ENCODE measurements around the gene SLC9A9.

SLC9A9 gene

DNA sequence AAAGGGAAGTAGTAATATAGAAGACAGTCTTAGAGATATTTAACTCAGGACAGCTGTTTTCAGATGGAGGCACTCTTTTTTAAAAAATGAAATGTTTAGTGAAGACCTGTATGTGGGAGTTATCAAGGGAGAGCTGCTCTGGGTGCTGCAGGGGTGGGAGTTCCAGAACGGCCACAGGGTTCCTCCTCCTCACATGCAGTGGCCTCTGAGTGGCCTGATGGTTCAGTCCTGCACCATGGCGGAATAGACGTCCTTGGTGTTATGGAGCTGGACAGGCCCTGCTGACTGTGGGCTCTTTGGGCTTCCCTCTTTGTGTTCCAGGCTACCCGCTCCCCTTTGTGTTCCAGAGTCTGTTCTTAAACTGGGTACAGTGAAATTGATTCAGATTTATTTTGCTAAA is 602.6 kb downstream of the SLC9A9 start:
- Histone ChIP-seq H3K36me3 (ENCODE audit: control insufficient read depth in 1 of 2, insufficient read depth in 2 of 2, low read length in 2 of 2) (no peaks in the 10 kb centered on the region), H3K9me3 (ENCODE audit: control insufficient read depth in 1 of 2, low read length in 2 of 2) (no peaks in the 10 kb centered on the region), H3K27ac (ENCODE audit: low read length) (no peak overlapping the region), H3K27me3 (ENCODE audit: low read depth, low read length) (no peaks in the 10 kb centered on the region), H3K4me1 (ENCODE audit: control insufficient read depth in 1 of 2, insufficient read depth in 2 of 2, low read length in 2 of 2) (no peaks in the 10 kb centered on the region), H3K4me3 (ENCODE audit: low read depth in 1 of 2, low read length in 2 of 2) (no peak overlapping the region)

- Histone ChIP-seq H3K4me1 (ENCODE audit: control insufficient read depth in 1 of 2, insufficient read depth in 2 of 2, low read length in 2 of 2) (no peaks in the 10 kb centered on the region), H3K4me3 (ENCODE audit: low read depth in 1 of 2, low read length in 2 of 2) (no peak overlapping the region), H3K27me3 (ENCODE audit: low read depth, low read length) (no peaks in the 10 kb centered on the region), H3K36me3 (ENCODE audit: control insufficient read depth in 1 of 2, insufficient read depth in 2 of 2, low read length in 2 of 2) (no peaks in the 10 kb centered on the region), H3K9me3 (ENCODE audit: control insufficient read depth in 1 of 2, low read length in 2 of 2) (no peaks in the 10 kb centered on the region), H3K27ac (ENCODE audit: low read length) (no peak overlapping the region)
These were observed 603.7 kb downstream of the SLC9A9 start for GRCh38 chr3:143244516-143245063.

GRCh38 chr3:143243686-143244085 is 604.6 kb downstream of the SLC9A9 start:
- no peak overlapping the region for H3K27ac ChIP-seq (ENCODE audit: low read length)
- no peak overlapping the region for H3K4me3 ChIP-seq (ENCODE audit: low read depth in 1 of 2, low read length in 2 of 2)
- H3K4me1 ChIP-seq (ENCODE audit: control insufficient read depth in 1 of 2, insufficient read depth in 2 of 2, low read length in 2 of 2): no peaks in the 10 kb centered on the region
- no peaks in the 10 kb centered on the region for H3K27me3 ChIP-seq (ENCODE audit: low read depth, low read length)
- H3K36me3 ChIP-seq (ENCODE audit: control insufficient read depth in 1 of 2, insufficient read depth in 2 of 2, low read length in 2 of 2): no peaks in the 10 kb centered on the region
- no peaks in the 10 kb centered on the region for H3K9me3 ChIP-seq (ENCODE audit: control insufficient read depth in 1 of 2, low read length in 2 of 2)

DNA sequence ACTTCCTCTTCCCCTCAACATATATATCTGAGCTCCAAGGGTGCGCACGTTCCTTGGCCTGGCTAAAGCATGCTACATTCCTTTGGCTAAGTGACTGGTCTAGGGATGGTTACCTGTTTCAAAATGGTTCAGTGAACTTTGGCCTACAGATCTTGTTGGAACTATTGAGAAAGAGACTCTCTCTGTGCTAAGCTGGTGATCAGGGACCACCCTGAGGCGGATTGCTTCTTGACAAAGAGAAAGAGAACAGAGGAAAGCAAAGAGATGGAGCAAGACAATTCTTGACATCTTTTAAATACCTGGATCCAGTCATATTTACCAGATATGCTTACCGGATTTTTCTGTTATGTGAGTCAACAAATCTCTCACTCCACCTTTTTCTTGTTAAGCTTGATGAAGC is 605.6 kb downstream of the SLC9A9 start:
- Histone ChIP-seq H3K27ac (ENCODE audit: low read length) (no peak overlapping the region), H3K36me3 (ENCODE audit: control insufficient read depth in 1 of 2, insufficient read depth in 2 of 2, low read length in 2 of 2) (no peaks in the 10 kb centered on the region), H3K9me3 (ENCODE audit: control insufficient read depth in 1 of 2, low read length in 2 of 2) (no peaks in the 10 kb centered on the region), H3K4me1 (ENCODE audit: control insufficient read depth in 1 of 2, insufficient read depth in 2 of 2, low read length in 2 of 2) (no peaks in the 10 kb centered on the region), H3K4me3 (ENCODE audit: low read depth in 1 of 2, low read length in 2 of 2) (no peak overlapping the region), H3K27me3 (ENCODE audit: low read depth, low read length) (no peaks in the 10 kb centered on the region)

GRCh38 chr3:143242101-143242500 is 606.2 kb downstream of the SLC9A9 start:
- Histone ChIP-seq H3K27ac (ENCODE audit: low read length) (no peak overlapping the region), H3K4me1 (ENCODE audit: control insufficient read depth in 1 of 2, insufficient read depth in 2 of 2, low read length in 2 of 2) (no peaks in the 10 kb centered on the region)

DNA sequence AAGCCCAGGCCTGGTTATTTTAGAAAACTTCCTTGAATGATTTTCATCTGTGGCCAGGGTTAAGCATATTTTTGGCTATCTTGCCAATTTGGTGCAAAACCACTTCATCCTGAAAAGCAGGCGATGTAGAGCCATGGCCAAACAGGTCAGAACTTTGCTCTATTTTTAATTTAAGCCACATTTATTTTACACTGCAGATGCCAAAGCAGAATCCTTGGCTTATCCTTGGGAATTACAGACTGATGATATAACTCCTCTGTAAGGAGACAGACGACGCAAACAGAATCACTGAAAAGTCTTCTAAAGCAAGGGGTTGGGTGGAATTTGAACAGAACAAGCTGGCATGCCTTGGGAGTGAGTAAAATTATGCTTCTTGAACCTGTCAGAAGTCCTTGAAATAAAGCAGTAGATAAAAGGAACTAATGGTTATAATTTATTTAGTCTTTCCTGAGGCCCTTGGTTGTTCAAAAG is 606.8 kb downstream of the SLC9A9 start:
- Histone ChIP-seq H3K27me3 (ENCODE audit: low read depth, low read length) (no peaks in the 10 kb centered on the region), H3K4me3 (ENCODE audit: low read depth in 1 of 2, low read length in 2 of 2) (no peak overlapping the region), H3K36me3 (ENCODE audit: control insufficient read depth in 1 of 2, insufficient read depth in 2 of 2, low read length in 2 of 2) (no peaks in the 10 kb centered on the region), H3K27ac (ENCODE audit: low read length) (no peak overlapping the region), H3K4me1 (ENCODE audit: control insufficient read depth in 1 of 2, insufficient read depth in 2 of 2, low read length in 2 of 2) (no peaks in the 10 kb centered on the region), H3K9me3 (ENCODE audit: control insufficient read depth in 1 of 2, low read length in 2 of 2) (no peaks in the 10 kb centered on the region)

More at GRCh38 chr3:143242101-143242500, 606.2 kb downstream of the SLC9A9 start:
- Histone ChIP-seq H3K36me3 (ENCODE audit: control insufficient read depth in 1 of 2, insufficient read depth in 2 of 2, low read length in 2 of 2) (no peaks in the 10 kb centered on the region), H3K9me3 (ENCODE audit: control insufficient read depth in 1 of 2, low read length in 2 of 2) (no peaks in the 10 kb centered on the region), H3K4me3 (ENCODE audit: low read depth in 1 of 2, low read length in 2 of 2) (no peak overlapping the region), H3K27me3 (ENCODE audit: low read depth, low read length) (no peaks in the 10 kb centered on the region)

- Histone ChIP-seq H3K4me3 (ENCODE audit: low read depth in 1 of 2, low read length in 2 of 2) (no peak overlapping the region), H3K4me1 (ENCODE audit: control insufficient read depth in 1 of 2, insufficient read depth in 2 of 2, low read length in 2 of 2) (no peaks in the 10 kb centered on the region), H3K9me3 (ENCODE audit: control insufficient read depth in 1 of 2, low read length in 2 of 2) (no peaks in the 10 kb centered on the region), H3K27ac (ENCODE audit: low read length) (no peak overlapping the region), H3K27me3 (ENCODE audit: low read depth, low read length) (no peaks in the 10 kb centered on the region), H3K36me3 (ENCODE audit: control insufficient read depth in 1 of 2, insufficient read depth in 2 of 2, low read length in 2 of 2) (no peaks in the 10 kb centered on the region)
These were observed 607.4 kb downstream of the SLC9A9 start for GRCh38 chr3:143240886-143241285.

DNA sequence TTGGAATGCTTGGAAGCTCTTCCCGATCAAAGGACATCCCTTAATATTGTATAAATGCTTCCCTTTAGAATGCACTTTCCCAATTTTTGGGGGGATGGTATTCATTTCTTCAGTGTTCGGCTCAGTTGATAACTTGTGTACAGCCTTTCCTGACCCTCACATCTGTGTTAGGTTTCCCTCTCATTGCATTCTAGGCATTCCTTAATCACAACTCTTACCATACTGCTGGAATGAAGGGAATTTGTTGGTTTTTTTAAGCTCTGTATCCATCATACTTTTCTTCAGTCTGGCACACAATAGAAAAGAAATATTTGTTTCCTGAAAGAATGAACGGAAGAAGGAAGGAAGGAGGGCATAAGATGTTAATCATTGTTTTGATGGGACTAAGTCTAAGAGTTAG is 609.2 kb downstream of the SLC9A9 start:
- H3K27me3 ChIP-seq (ENCODE audit: low read depth, low read length): no peaks in the 10 kb centered on the region
- H3K27ac ChIP-seq (ENCODE audit: low read length): no peak overlapping the region
- no peaks in the 10 kb centered on the region for H3K4me1 ChIP-seq (ENCODE audit: control insufficient read depth in 1 of 2, insufficient read depth in 2 of 2, low read length in 2 of 2)
- H3K36me3 ChIP-seq (ENCODE audit: control insufficient read depth in 1 of 2, insufficient read depth in 2 of 2, low read length in 2 of 2): no peaks in the 10 kb centered on the region
- H3K4me3 ChIP-seq (ENCODE audit: low read depth in 1 of 2, low read length in 2 of 2): no peak overlapping the region
- no peaks in the 10 kb centered on the region for H3K9me3 ChIP-seq (ENCODE audit: control insufficient read depth in 1 of 2, low read length in 2 of 2)

DNA sequence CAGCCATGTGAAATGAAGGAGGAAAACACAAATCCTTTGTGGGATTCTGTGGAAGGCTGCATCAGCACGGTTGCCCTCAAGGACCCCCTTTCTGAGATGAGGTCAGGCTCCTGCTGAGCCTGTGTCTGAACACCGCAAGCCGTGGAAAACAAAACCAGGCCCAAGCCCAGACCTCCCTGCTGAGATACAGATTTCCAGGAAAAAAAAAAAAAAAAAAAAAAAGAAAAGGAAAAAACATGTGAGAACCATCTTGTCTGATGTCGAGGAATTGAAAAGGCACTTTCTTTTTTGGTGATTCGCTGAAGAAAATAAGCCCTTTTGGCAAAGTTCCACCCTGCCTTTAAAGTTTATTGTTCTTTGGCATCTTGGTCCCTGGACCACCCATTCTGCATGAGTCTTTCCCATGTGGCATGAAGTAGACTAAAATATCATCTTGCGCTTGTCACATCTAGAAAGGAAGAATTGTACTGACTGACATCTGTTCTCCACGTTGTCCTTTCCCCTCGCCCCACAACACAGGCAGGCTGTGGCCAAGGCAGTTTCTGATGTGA is 611.1 kb downstream of the SLC9A9 start:
- H3K27me3 ChIP-seq (ENCODE audit: low read depth, low read length): no peaks in the 10 kb centered on the region
- H3K27ac ChIP-seq (ENCODE audit: low read length): no peak overlapping the region
- H3K4me3 ChIP-seq (ENCODE audit: low read depth in 1 of 2, low read length in 2 of 2): no peak overlapping the region
- H3K4me1 ChIP-seq (ENCODE audit: control insufficient read depth in 1 of 2, insufficient read depth in 2 of 2, low read length in 2 of 2): no peaks in the 10 kb centered on the region
- no peaks in the 10 kb centered on the region for H3K9me3 ChIP-seq (ENCODE audit: control insufficient read depth in 1 of 2, low read length in 2 of 2)
- H3K36me3 ChIP-seq (ENCODE audit: control insufficient read depth in 1 of 2, insufficient read depth in 2 of 2, low read length in 2 of 2): no peaks in the 10 kb centered on the region

DNA sequence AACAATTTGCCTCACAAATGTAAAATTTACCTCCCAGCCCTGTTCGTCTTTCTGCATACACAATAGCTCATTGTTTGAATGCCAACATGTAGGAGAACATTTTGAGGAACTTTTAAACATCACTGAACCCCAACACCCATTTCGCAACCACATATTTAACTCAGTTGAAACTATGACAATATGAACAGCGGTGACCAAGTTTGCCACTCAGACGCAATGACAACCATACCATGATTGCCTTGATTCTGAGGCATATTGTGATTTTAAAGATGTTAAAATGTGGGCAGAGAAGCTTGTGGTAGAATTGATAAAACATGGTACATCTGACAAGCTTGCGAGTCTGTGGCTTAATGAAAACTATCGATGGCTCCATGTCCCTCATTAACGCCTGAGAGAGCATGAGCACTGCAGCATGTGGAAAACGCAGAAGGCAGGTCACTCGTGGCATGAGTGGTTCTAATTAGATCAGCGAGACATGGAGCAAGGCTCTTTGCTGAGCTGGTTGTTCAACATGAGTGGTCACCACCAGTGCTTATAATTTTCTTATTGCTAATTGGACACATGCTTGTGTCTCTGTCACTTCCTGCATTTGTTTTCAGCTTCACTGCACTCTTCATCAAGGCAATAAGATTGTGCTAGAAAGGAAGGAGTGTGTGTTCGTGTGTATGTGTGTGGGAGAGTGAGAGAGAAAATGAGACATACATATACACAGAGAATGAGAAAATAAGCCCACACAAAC is 611.9 kb downstream of the SLC9A9 start:
- H3K27me3 ChIP-seq (ENCODE audit: low read depth, low read length): no peaks in the 10 kb centered on the region
- H3K4me3 ChIP-seq (ENCODE audit: low read depth in 1 of 2, low read length in 2 of 2): no peak overlapping the region
- H3K27ac ChIP-seq (ENCODE audit: low read length): no peak overlapping the region
- no peaks in the 10 kb centered on the region for H3K4me1 ChIP-seq (ENCODE audit: control insufficient read depth in 1 of 2, insufficient read depth in 2 of 2, low read length in 2 of 2)
- H3K9me3 ChIP-seq (ENCODE audit: control insufficient read depth in 1 of 2, low read length in 2 of 2): no peaks in the 10 kb centered on the region
- no peaks in the 10 kb centered on the region for H3K36me3 ChIP-seq (ENCODE audit: control insufficient read depth in 1 of 2, insufficient read depth in 2 of 2, low read length in 2 of 2)

GRCh38 chr3:143235614-143236204 is 612.6 kb downstream of the SLC9A9 start:
- no peak overlapping the region for H3K4me3 ChIP-seq (ENCODE audit: low read depth in 1 of 2, low read length in 2 of 2)

More at GRCh38 chr3:143235614-143236204, 612.6 kb downstream of the SLC9A9 start:
- no peaks in the 10 kb centered on the region for H3K4me1 ChIP-seq (ENCODE audit: control insufficient read depth in 1 of 2, insufficient read depth in 2 of 2, low read length in 2 of 2)
- H3K9me3 ChIP-seq (ENCODE audit: control insufficient read depth in 1 of 2, low read length in 2 of 2): no peaks in the 10 kb centered on the region
- no peaks in the 10 kb centered on the region for H3K27me3 ChIP-seq (ENCODE audit: low read depth, low read length)
- H3K27ac ChIP-seq (ENCODE audit: low read length): no peak overlapping the region
- H3K36me3 ChIP-seq (ENCODE audit: control insufficient read depth in 1 of 2, insufficient read depth in 2 of 2, low read length in 2 of 2): no peaks in the 10 kb centered on the region
